ENCODE results near the gene ESYT2.

DNA sequence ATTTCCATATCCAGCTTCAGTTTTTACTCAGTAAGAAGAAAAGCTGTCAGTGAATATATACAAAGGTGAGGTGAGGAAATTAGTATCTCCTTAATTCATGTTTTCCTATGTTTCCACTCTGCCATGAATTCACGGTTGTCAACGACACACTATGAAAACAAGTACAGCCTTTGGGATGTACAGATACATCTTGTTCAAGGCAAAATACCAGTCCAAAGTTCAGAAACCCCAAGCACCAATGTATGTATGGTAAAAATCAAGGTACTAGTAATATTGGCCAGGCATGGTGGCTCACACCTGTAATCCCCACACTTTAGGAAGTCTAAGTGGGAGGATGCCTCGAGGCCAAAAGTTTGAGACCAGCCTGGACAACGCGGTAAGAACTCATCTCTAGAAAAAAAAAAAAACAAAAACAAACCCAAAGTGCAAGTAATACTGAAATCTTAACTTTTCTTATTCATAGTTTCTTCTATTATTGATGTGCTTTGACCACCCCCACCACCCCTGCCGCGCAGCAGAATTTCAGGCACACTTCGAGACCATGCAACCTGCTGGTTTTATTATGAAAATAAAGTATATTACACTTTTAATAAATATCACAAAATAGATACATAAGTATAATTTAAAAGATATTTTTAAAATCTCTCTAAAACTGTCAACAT lies 3.5 kb downstream of the ESYT2 start:
- TF ChIP-seq, protein P1, sequence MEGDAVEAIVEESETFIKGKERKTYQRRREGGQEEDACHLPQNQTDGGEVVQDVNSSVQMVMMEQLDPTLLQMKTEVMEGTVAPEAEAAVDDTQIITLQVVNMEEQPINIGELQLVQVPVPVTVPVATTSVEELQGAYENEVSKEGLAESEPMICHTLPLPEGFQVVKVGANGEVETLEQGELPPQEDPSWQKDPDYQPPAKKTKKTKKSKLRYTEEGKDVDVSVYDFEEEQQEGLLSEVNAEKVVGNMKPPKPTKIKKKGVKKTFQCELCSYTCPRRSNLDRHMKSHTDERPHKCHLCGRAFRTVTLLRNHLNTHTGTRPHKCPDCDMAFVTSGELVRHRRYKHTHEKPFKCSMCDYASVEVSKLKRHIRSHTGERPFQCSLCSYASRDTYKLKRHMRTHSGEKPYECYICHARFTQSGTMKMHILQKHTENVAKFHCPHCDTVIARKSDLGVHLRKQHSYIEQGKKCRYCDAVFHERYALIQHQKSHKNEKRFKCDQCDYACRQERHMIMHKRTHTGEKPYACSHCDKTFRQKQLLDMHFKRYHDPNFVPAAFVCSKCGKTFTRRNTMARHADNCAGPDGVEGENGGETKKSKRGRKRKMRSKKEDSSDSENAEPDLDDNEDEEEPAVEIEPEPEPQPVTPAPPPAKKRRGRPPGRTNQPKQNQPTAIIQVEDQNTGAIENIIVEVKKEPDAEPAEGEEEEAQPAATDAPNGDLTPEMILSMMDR (conservative IDR thresholded peaks at IDR 0.05 in 1 of 2, IDR thresholded peaks at IDR 0.05 in 1 of 2; ENCODE audit: low read depth in 1 of 2, low read length in 2 of 2): no peak
- no peak for TF ChIP-seq EZH2 (IDR thresholded peaks at IDR 0.05; ENCODE audit: low read length, missing control alignments)

Measured in fibroblast of lung (primary cell).